HG03039 (cell line): Measurements from ENCODE around the gene PUSL1.

Experiments
- ATAC-seq: cut with Tn5 transposase; IDR thresholded peaks from one replicate; pipeline ENCODE4 v1.9.1; 2021; ENCODE audit warnings: mild to moderate bottlenecking, moderate library complexity; ENCODE audit not compliant: unreplicated experiment

PUSL1 gene

GRCh38 chr1:1321477-1321876, 13.1 kb downstream of the PUSL1 start:
- no peak for ATAC-seq

- no peak for ATAC-seq
These were observed 14.0 kb downstream of the PUSL1 start for GRCh38 chr1:1322418-1322817.

GRCh38 chr1:1322952-1323351, 14.6 kb downstream of the PUSL1 start:
- no peak for ATAC-seq

GRCh38 chr1:1324084-1324523, 15.7 kb downstream of the PUSL1 start:
- ATAC-seq, result no peak

DNA sequence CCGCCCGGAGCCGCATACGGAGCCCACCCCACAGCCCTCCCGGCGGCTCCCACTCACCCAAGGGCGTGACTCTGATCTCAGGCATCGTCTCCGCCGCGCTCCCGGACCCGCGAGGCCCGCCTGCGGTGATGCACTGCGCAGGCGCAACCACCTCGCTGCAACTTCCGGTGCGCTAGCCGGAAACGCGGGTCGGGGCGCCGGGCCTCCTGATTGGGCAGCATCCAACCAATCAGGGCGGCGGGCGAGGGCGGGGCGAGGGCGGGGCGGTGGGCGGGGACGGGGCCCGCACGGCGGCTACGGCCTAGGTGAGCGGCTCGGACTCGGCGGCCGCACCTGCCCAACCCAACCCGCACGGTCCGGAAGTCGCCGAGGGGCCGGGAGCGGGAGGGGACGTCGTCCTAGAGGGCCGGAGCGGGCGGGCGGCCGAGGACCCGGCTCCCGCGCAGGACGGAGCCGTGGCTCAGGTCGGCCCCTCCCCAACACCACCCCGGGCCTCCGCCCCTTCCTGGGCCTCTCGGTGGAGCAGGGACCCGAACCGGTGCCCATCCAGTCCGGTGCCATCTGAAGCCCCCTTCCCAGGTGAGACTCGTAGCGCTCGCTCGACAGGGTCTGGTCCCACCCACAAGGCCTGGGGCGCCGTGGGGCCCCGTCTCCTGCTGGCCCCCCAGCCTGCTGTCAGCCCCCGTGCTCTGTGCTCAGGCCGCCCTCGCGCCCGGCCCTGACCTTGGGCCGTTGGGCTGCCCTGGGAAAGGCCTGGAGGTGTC, 16.3 kb downstream of the PUSL1 start, which contains the start of the genes CPTP and INTS11:
CPTP (plus strand) TSS at position 279 of the 764 bp plus-strand sequence. CDS start 2,109 bp downstream, outside the sequence.
INTS11 (minus strand) TSS at position 137 of the 764 bp plus-strand sequence; CDS start at position 85, 52 bp downstream.
- peak; percentile 55 for ATAC-seq

GRCh38 chr1:1325288-1326074, 17.1 kb downstream of the PUSL1 start:
- no peak for ATAC-seq

GRCh38 chr1:1326075-1326605, 17.7 kb downstream of the PUSL1 start:
- ATAC-seq, result no peak

GRCh38 chr1:1327291-1327690, 18.9 kb downstream of the PUSL1 start:
- no peak for ATAC-seq

GRCh38 chr1:1328254-1328653, 19.9 kb downstream of the PUSL1 start:
- no peak for ATAC-seq

DNA sequence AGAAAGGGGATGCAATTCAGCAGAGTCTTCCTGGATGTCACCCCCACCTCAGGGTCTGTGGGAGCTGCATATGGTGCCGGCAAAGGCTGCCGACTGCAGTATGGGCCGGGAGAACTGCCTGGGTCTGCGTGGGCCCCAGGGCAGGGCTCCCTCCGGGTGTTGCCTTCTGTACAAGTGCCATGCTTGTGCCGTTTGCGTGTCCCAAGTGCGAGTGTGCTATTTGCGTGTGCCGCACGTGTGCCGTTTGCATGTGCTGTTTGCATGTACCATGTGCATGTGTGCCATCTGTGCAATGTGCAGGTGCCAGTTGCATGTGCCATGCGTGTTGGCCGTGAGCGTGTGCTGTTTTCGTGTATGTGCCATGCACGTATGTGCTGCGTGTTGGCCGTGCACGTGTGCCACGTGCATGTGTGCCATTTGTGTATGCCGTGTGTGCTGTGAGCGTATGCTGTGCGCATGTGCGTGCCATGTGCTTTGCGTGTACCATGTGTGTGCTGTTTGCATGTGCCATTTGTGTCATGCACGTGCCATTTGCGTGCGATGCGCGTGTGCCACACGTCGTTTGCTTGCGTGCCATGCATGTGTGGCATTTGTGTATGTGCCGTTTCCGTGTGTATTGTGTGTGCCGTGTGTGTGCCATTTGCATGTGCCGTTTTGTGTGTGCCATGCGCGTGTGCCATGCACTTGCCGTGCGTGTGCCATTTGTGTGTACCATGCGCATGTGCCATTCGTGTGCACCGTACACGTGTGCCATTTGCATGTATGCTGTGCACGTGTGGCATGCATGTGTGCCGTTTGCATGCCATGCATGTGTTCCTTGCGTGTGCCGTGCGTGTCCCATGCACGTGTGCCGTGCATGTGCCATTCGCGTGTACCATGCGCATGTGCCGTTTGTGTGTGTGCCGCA, 21.2 kb downstream of the PUSL1 start:
- no peak for ATAC-seq

- ATAC-seq, result no peak
These were observed 22.1 kb downstream of the PUSL1 start for GRCh38 chr1:1330366-1331067.

- no peak for ATAC-seq
These were observed 22.9 kb downstream of the PUSL1 start, which contains the start of gene TAS1R3 for GRCh38 chr1:1331068-1331965. Gene TAS1R3, plus strand, starts transcription at chr1:1331280. Its CDS starts 66 bp downstream, at chr1:1331346.

DNA sequence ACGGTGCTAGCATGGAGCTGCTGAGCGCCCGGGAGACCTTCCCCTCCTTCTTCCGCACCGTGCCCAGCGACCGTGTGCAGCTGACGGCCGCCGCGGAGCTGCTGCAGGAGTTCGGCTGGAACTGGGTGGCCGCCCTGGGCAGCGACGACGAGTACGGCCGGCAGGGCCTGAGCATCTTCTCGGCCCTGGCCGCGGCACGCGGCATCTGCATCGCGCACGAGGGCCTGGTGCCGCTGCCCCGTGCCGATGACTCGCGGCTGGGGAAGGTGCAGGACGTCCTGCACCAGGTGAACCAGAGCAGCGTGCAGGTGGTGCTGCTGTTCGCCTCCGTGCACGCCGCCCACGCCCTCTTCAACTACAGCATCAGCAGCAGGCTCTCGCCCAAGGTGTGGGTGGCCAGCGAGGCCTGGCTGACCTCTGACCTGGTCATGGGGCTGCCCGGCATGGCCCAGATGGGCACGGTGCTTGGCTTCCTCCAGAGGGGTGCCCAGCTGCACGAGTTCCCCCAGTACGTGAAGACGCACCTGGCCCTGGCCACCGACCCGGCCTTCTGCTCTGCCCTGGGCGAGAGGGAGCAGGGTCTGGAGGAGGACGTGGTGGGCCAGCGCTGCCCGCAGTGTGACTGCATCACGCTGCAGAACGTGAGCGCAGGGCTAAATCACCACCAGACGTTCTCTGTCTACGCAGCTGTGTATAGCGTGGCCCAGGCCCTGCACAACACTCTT, 23.8 kb downstream of the PUSL1 start:
- ATAC-seq, result no peak

GRCh38 chr1:1332774-1333480, 24.5 kb downstream of the PUSL1 start:
- no peak for ATAC-seq

DNA sequence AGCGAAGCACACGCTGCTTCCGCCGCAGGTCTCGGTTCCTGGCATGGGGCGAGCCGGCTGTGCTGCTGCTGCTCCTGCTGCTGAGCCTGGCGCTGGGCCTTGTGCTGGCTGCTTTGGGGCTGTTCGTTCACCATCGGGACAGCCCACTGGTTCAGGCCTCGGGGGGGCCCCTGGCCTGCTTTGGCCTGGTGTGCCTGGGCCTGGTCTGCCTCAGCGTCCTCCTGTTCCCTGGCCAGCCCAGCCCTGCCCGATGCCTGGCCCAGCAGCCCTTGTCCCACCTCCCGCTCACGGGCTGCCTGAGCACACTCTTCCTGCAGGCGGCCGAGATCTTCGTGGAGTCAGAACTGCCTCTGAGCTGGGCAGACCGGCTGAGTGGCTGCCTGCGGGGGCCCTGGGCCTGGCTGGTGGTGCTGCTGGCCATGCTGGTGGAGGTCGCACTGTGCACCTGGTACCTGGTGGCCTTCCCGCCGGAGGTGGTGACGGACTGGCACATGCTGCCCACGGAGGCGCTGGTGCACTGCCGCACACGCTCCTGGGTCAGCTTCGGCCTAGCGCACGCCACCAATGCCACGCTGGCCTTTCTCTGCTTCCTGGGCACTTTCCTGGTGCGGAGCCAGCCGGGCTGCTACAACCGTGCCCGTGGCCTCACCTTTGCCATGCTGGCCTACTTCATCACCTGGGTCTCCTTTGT, 25.3 kb downstream of the PUSL1 start:
- no peak for ATAC-seq

DNA sequence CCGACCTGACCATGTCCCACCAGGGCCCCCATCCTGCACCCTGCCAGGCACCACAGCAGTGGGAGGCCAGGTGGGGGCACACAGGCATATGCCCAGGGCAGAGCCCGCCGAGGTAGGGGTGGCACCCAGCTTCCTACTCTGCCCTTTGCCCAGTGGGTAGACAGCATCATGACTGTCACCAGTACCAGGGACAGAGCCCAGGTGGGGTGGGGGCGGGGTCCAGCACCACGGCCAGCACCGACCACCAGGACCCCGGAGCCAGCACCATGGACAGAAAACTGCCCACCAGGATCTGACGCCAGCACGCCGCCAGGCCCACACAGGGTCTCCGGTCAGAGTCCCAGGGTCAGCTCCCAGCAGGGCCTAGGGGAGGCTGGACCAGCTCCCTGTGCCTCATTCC, 26.4 kb downstream of the PUSL1 start:
- ATAC-seq, result no peak

- no peak for ATAC-seq
These were observed 26.9 kb downstream of the PUSL1 start for GRCh38 chr1:1335283-1335682.
